H1 (cell line): ENCODE results near the gene BEST2. TPM values are rescaled to one million over a fixed set of nuclear protein-coding genes. Genes with fewer than 3 reads are reported as not detected.

Source experiments
- CEBPB ChIP-seq: IDR thresholded peaks from 2 replicates; pipeline ENCODE4 v1.6.1; 2012; ENCODE audit warnings: low read depth, low read length
- KDM5A ChIP-seq: fragments of 200-600 bp; IDR thresholded peaks from 2 replicates; pipeline ENCODE4 v1.7.1; 2012; ENCODE audit warnings: mild to moderate bottlenecking, low read length, inconsistent platforms, mixed read lengths
- polyA plus RNA-seq, 7 experiments: library from polyadenylated mRNA; depleted of rRNA in 3 of 7; stranded (reverse) in 5 of 7; unstranded in 2 of 7; fragments of >200 nt in 5 of 7; fragments of 200-250 nt in 2 of 7; gene quantifications; 1 replicate in 5 of 7; 2 replicates in 1 of 7; 4 replicates in 1 of 7; pipeline versions ENCODE4 v1.2.1 to v1.2.3, GENCODE V29; 2011 to 2013; ENCODE audit warnings: missing spikeins in 2 of 7, mixed read lengths in 2 of 7
- total RNA-seq: library from RNA; stranded (reverse); fragmentation: NEBNext Ultra II Directional; extraction: Animal tissue kit (Norgen Biotek cat#: 25700); gene quantifications from 2 replicates; pipeline ENCODE4 v1.2.1, GENCODE V29; 2021

The BEST2 gene
- total and polyA plus RNA-seq, 2 of the 8 experiments (the other 6 are each of a cell fraction or from before 2014, with no cell fraction given) = 4.6 to 7.3 TPM

DNA sequence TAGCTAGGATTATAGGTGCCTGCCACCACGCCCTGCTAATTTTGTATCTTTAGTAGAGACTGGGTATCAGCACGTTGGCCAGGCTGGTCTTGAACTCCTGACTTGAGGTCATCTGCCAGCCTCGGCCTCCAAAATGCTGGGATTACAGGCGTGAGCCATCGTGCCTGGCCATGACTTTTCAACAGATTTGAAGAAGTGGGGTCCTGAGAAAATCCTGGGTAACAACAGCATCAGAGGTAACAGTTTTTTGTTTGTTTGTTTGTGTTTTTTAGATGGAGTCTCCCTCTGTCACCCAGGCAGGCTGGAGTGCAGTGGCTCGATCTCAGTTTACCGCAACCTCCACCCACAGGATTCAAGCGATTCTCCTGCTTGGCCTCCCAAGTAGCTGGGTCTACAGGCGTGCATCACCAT lies 43.4 kb downstream of the BEST2 start (continued):
- no peak for TF ChIP-seq CEBPB
- no peak for TF ChIP-seq KDM5A
